Progenitor cell of endocrine pancreas (in vitro differentiated cells): ENCODE data around the gene GPR142. TPM values are rescaled to one million over a fixed set of nuclear protein-coding genes. Genes with fewer than 3 reads are reported as not detected.

Experiments
- DNase-seq: peaks from one replicate; pipeline ENCODE4 v3.0.0; 2021; ENCODE audit warnings: low spot score; ENCODE audit not compliant: unreplicated experiment
- H3K27ac Mint-ChIP-seq: 2 replicates; pipeline ENCODE4 v1.8.0; 2021; ENCODE audit warnings: mild to moderate bottlenecking, moderate library complexity, mixed read lengths
- H3K27me3 Mint-ChIP-seq: 2 replicates; pipeline ENCODE4 v1.8.0; 2021; ENCODE audit warnings: mixed read lengths
- H3K36me3 Mint-ChIP-seq: 2 replicates; pipeline ENCODE4 v1.8.0; 2022; ENCODE audit warnings: mixed read lengths; ENCODE audit not compliant: insufficient read depth
- H3K4me1 Mint-ChIP-seq: 2 replicates; pipeline ENCODE4 v1.8.0; 2021; ENCODE audit warnings: low read depth, mixed read lengths
- H3K4me3 Mint-ChIP-seq: 2 replicates; pipeline ENCODE4 v1.8.0; 2021; ENCODE audit warnings: low read depth, mild to moderate bottlenecking, moderate library complexity, mixed read lengths
- H3K9me3 Mint-ChIP-seq: 2 replicates; pipeline ENCODE4 v1.8.0; 2021; ENCODE audit warnings: low read depth, mixed read lengths
- CTCF ChIP-seq: fragments of 200-600 bp; sonication (generic); IDR thresholded peaks from one replicate; pipeline ENCODE4 v1.5.0; 2021; ENCODE audit warnings: antibody characterized with exemption, mild to moderate bottlenecking; ENCODE audit not compliant: unreplicated experiment
- total RNA-seq: library from RNA; stranded (reverse); gene quantifications from 2 replicates; pipeline ENCODE4 v1.2.1, GENCODE V29; 2021

The GPR142 gene
- total RNA-seq, 1 donor from 2014 or later = 6.6 TPM

- peaks cover 18% of the 10 kb centered on the region for H3K27me3 Mint-ChIP-seq
- TF ChIP-seq CTCF = peak; percentile 75
- H3K4me3 Mint-ChIP-seq = no peak within 1 kb of the TSS
- H3K9me3 Mint-ChIP-seq = no peaks in the 10 kb centered on the region
- H3K36me3 Mint-ChIP-seq = no peaks in the 10 kb centered on the region
- H3K4me1 Mint-ChIP-seq = peaks cover 7% of the 10 kb centered on the region
- DNase-seq = peak; percentile 52
- no peak within 1 kb of the TSS for H3K27ac Mint-ChIP-seq
These were observed 5.9 kb upstream of the GPR142 start, which contains the start of gene BTBD17 for GRCh38 chr17:74361230-74362068. Gene BTBD17, minus strand, starts transcription at chr17:74361868. Its CDS starts 49 bp downstream, at chr17:74361819.

GRCh38 chr17:74362069-74362405 is 5.3 kb upstream of the GPR142 start:
- Mint-ChIP-seq H3K9me3 (no peaks in the 10 kb centered on the region), H3K4me1 (peaks cover 7% of the 10 kb centered on the region), H3K27me3 (peaks cover 17% of the 10 kb centered on the region), H3K36me3 (no peaks in the 10 kb centered on the region), H3K4me3 (no peak overlapping the region), H3K27ac (no peak overlapping the region)
- DNase-seq = no peak
- no peak for TF ChIP-seq CTCF

DNA sequence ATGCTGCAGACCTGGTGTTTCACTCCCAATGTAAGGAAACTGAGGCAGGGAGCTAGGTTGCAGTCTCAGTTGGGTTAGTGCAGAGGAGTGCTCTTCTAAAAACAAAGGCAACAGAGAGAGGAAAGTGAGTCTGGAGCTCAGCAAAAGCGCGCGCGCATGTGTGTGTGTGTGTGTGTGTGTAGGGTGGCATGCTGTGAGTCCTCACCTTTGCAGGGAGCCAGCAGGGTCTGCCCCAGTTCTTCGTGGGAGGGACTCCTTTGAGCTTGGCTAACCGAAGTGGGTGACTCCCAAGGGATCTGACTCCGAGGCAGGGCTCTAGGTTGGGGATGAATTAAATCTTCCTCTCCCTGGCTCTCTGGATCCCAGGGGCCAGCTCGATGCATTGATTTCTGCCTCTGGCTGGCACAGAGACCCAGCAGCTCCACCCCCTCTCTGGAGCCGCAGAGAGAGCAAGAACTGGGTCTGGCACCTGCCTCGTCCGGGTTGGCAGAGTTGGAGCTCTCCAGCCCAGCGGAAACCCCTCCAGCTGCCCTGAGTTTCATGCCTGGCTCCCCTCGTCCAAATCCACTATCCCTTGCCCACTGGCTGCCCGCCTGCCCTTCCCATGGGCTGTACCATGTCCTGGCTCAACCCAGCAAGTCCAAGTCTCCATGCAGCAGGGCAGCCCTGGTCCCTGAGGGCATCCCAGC is 4.4 kb upstream of the GPR142 start:
- Mint-ChIP-seq H3K4me3 (no peak overlapping the region), H3K4me1 (peaks cover 5% of the 10 kb centered on the region), H3K27ac (no peak overlapping the region), H3K27me3 (peaks cover 14% of the 10 kb centered on the region), H3K36me3 (no peaks in the 10 kb centered on the region), H3K9me3 (no peaks in the 10 kb centered on the region)
- DNase-seq = no peak
- TF ChIP-seq CTCF = no peak

DNA sequence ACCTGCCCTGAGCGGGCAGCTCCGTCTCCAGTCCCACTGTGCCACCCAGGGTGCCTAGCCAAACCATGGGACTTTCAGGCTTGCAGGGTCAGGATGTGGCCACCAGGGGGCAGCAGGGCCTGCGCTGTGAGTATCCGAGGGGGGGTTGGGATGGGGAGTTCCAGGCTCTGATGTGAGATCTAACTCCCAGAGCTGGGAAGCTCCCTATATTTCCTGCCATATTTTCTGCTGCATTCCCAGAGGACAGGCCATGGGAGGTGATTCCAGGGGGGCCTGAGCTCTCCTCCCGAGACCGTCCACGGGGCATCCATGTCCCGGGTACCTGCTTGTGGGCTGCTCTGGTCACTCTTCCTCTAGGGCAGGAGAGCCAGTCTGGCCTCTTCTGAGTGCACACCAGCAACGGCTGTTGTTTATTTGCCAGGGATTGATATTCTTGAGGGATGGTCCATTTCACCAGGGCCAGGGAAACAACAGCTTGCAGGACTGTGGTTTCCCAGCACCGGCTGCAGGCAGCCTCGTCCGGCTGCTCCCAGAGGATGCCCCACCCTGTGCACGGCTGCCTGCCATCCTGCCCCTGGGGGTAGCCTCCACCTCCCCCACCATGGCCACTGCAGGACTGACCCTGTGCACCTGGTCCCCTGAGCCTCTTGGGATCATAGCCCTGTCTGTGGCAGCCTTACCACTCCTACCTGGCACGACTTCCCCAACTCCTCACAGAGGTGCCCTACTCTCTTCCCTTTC is 1.2 kb downstream of the GPR142 start:
- no peak overlapping the region for H3K27ac Mint-ChIP-seq
- DNase-seq = peak; percentile 62
- H3K27me3 Mint-ChIP-seq = no peaks in the 10 kb centered on the region
- no peaks in the 10 kb centered on the region for H3K36me3 Mint-ChIP-seq
- TF ChIP-seq CTCF = peak; percentile 86
- H3K9me3 Mint-ChIP-seq = no peaks in the 10 kb centered on the region
- no peak overlapping the region for H3K4me3 Mint-ChIP-seq
- H3K4me1 Mint-ChIP-seq = peaks cover 17% of the 10 kb centered on the region

DNA sequence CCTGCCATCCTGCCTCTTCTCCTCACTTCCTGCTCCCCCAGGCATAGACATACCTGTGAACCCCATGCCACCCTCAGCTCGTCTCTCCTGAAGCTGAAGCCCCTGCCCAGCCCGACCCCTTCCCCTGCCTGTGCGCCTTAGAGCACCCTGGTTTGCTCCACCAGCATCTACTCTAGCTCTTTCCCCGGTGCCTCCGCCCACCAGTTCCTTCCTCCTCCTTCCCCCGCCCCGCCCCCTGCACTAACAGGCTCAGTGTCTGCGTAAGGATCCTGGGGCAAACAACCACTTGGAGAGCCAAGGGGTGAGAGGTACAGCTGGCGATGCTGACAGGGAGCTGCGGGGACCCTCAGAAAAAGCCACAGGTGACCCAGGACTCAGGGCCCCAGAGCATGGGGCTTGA is 1.9 kb downstream of the GPR142 start:
- Mint-ChIP-seq H3K36me3 (no peaks in the 10 kb centered on the region), H3K27me3 (no peaks in the 10 kb centered on the region), H3K9me3 (no peaks in the 10 kb centered on the region), H3K4me3 (peak overlapping the region; percentile 59), H3K4me1 (peaks cover 23% of the 10 kb centered on the region), H3K27ac (peak overlapping the region; percentile 62)
- DNase-seq = no peak
- TF ChIP-seq CTCF = no peak
